Upper lobe of left lung (tissue), 4 donors: ENCODE data around the gene SREBF1.

Source experiments
- POLR2A ChIP-seq, 4 donors: fragments of 450-650 bp; IDR thresholded peaks; one replicate each; pipeline ENCODE4 v1.5.1; 2016 to 2017; ENCODE audit warnings: antibody characterized with exemption in 4 of 4, mild to moderate bottlenecking in 2 of 4
- TF ChIP-seq, protein P1 (sequence below), 6 experiments: fragments of 450-650 bp in 4 of 6; fragments of 200-600 bp in 2 of 6; sonication (generic) in 2 of 6; IDR thresholded peaks; one replicate each; pipeline ENCODE4 v1.5.1; 2016 to 2019; ENCODE audit warnings: antibody characterized with exemption in 6 of 6

DNA sequence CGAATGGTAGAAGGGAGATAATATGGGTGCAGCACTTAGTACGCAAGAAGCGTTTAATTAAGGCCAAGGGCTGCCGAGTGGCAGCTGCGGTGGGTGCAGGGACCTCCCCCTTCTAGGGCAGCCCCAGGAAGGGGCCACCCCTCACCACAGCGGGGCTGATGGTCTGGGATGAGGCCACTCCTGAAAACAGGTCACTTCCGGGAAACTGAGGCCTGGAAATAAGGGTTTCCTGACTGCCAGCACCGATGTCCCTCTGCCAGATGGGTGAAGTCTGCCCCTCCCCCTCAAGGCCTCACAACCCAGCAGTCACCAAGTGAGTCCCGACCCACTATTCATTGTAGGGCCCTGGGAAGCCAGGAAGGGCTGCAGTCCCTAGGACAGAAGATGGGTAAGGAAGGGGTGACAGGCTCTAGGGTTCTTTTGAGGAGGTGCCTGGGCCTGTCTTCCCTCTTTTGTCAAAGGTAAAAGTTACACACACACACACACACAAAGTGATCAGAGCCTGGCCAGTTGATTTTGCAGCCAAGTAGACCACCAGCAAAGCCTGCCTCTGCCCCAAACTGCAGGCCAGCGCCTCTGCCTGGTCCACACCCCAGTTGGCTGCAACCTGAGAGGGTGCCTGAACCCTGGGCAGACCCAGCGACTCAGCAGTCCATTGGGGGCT, 12.5 kb downstream of the SREBF1 start:
- TF ChIP-seq, protein P1, sequence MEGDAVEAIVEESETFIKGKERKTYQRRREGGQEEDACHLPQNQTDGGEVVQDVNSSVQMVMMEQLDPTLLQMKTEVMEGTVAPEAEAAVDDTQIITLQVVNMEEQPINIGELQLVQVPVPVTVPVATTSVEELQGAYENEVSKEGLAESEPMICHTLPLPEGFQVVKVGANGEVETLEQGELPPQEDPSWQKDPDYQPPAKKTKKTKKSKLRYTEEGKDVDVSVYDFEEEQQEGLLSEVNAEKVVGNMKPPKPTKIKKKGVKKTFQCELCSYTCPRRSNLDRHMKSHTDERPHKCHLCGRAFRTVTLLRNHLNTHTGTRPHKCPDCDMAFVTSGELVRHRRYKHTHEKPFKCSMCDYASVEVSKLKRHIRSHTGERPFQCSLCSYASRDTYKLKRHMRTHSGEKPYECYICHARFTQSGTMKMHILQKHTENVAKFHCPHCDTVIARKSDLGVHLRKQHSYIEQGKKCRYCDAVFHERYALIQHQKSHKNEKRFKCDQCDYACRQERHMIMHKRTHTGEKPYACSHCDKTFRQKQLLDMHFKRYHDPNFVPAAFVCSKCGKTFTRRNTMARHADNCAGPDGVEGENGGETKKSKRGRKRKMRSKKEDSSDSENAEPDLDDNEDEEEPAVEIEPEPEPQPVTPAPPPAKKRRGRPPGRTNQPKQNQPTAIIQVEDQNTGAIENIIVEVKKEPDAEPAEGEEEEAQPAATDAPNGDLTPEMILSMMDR (IDR thresholded peaks at IDR 0.05), result no peak
- no peak for TF ChIP-seq POLR2A (IDR thresholded peaks at IDR 0.05)
